Measurements from ENCODE around the gene PTPN3.

GRCh38 chr9:109369285-109369684, 128.8 kb downstream of the PTPN3 start:
- TF ChIP-seq CTCF (IDR thresholded peaks at IDR 0.05; ENCODE audit: low read depth, low read length, missing input control) (no peak), YY1 (IDR thresholded peaks at IDR 0.05) (no peak), GABPA (IDR thresholded peaks at IDR 0.05 in 1 of 2, conservative IDR thresholded peaks at IDR 0.05 in 1 of 2) (no peak), MAX (IDR thresholded peaks at IDR 0.05) (no peak), SP1 (IDR thresholded peaks at IDR 0.05) (no peak), HNF4G (IDR thresholded peaks at IDR 0.05) (no peak), EGR1 (IDR thresholded peaks at IDR 0.05; ENCODE audit: low read depth in 2 of 2) (no peak), REST (IDR thresholded peaks at IDR 0.05) (no peak), RAD21 (IDR thresholded peaks at IDR 0.05) (no peak), TAF1 (conservative IDR thresholded peaks at IDR 0.05) (no peak), ATF3 (IDR thresholded peaks at IDR 0.05) (no peak)
